AG04449 (cell line): ENCODE results near the gene CRYBG1.

Source experiments
- CTCF ChIA-PET: fragments of 350-600 bp; formaldehyde crosslinking; extraction: SDS; loops from one replicate; lab custom pipeline; 2021; ENCODE audit warnings: antibody characterized with exemption; lab: Yijun Ruan, JAX
- POLR2A ChIA-PET: fragments of 400-600, 350-600 bp; formaldehyde crosslinking; extraction: SDS; loops from one replicate; lab custom pipeline; 2020; ENCODE audit warnings: antibody characterized with exemption, inconsistent platforms; lab: Yijun Ruan, JAX
- DNase-seq: peaks from one replicate; pipeline ENCODE4 v3.0.0-alpha.2; 2010; ENCODE audit warnings: low read depth, low spot score
- H3K4me3 ChIP-seq: 2 replicates; pipeline ENCODE4 v1.5.1; 2011; ENCODE audit warnings: low read depth, mild to moderate bottlenecking, control low read depth, low read length
- CTCF ChIP-seq: IDR thresholded peaks from one replicate; pipeline ENCODE4 v1.5.1; 2011; ENCODE audit warnings: mild to moderate bottlenecking, moderate library complexity, low read length, control low read depth, inconsistent platforms; ENCODE audit not compliant: insufficient read depth; ENCODE audit errors: missing control alignments

CRYBG1 gene

GRCh38 chr6:106452628-106453027 lies 92.1 kb downstream of the CRYBG1 start:
- no peak for TF ChIP-seq CTCF
- no peak for DNase-seq
- CTCF ChIA-PET, result interaction anchor here (1.6 to 15.9 kb wide), 2 partner anchors 10 to 112 kb away, joined by 4 to 926 read pairs; no protein-coding TSS in a partner anchor
- POLR2A ChIA-PET, result no interaction called here
- no peak overlapping the region for H3K4me3 ChIP-seq

GRCh38 chr6:106453756-106454367 lies 93.3 kb downstream of the CRYBG1 start:
- ChIA-PET CTCF (interaction anchor here (0.9 to 15.9 kb wide), 4 partner anchors 12 to 156 kb away, joined by 3 to 926 read pairs (median 3); no protein-coding TSS in a partner anchor), POLR2A (no interaction called here)
- H3K4me3 ChIP-seq, result no peak overlapping the region
- no peak for DNase-seq
- TF ChIP-seq CTCF, result no peak

- CTCF ChIA-PET, result no interaction called here
- TF ChIP-seq CTCF, result no peak
- DNase-seq, result no peak
- no peak overlapping the region for H3K4me3 ChIP-seq
- POLR2A ChIA-PET, result no interaction called here
These were observed 96.2 kb downstream of the CRYBG1 start for GRCh38 chr6:106456756-106457155.

- CTCF ChIA-PET, result interaction anchor here (0.7 to 3.0 kb wide), 9 partner anchors 8 to 541 kb away, joined by 3 to 17 read pairs (median 4); no protein-coding TSS in a partner anchor
These were observed 97.8 kb downstream of the CRYBG1 start for GRCh38 chr6:106458021-106458986.

GRCh38 chr6:106460481-106460880 lies 100.0 kb downstream of the CRYBG1 start:
- POLR2A ChIA-PET, result no interaction called here
- no peak for TF ChIP-seq CTCF
- no peak overlapping the region for H3K4me3 ChIP-seq
- CTCF ChIA-PET, result interaction anchor here (1.8 to 3.0 kb wide), 2 partner anchors 9 to 106 kb away, joined by 5 to 17 read pairs; no protein-coding TSS in a partner anchor
- no peak for DNase-seq

More at GRCh38 chr6:106458021-106458986, 97.8 kb downstream of the CRYBG1 start:
- DNase-seq, result no peak
- POLR2A ChIA-PET, result no interaction called here
- no peak overlapping the region for H3K4me3 ChIP-seq
- TF ChIP-seq CTCF, result no peak
